HFFc6 (cell line): Measurements from ENCODE around the gene ENTPD6. TPM values are rescaled to one million over a fixed set of nuclear protein-coding genes. Genes with fewer than 3 reads are reported as not detected.

Experiments
- DNase-seq: peaks from one replicate; pipeline ENCODE4 v3.0.0-alpha.2; 2018
- H3K27ac Mint-ChIP-seq: 2 replicates; pipeline ENCODE4 v1.8.0; 2020; ENCODE audit warnings: mild to moderate bottlenecking, mixed read lengths
- H3K27me3 Mint-ChIP-seq: 2 replicates; pipeline ENCODE4 v1.8.0; 2021; ENCODE audit warnings: mild to moderate bottlenecking, moderate library complexity, mixed read lengths; ENCODE audit not compliant: insufficient read depth
- H3K36me3 Mint-ChIP-seq: 2 replicates; pipeline ENCODE4 v1.8.0; 2021; ENCODE audit warnings: low read depth, mixed read lengths
- H3K4me1 Mint-ChIP-seq: 2 replicates; pipeline ENCODE4 v1.8.0; 2020; ENCODE audit warnings: low read depth, mixed read lengths
- H3K4me3 Mint-ChIP-seq: 2 replicates; pipeline ENCODE4 v1.8.0; 2020; ENCODE audit warnings: mild to moderate bottlenecking, moderate library complexity, mixed read lengths
- H3K9me3 Mint-ChIP-seq: 2 replicates; pipeline ENCODE4 v1.8.0; 2020; ENCODE audit warnings: mild to moderate bottlenecking, mixed read lengths
- total RNA-seq, 6 experiments: library from RNA; stranded (reverse); fragmentation: NEBNext Ultra II Directional; extraction: Animal tissue kit (Norgen Biotek cat#: 25700); gene quantifications; 2 replicates in 1 of 6; 3 replicates in 5 of 6; pipeline ENCODE4 v1.2.3, GENCODE V29; 2021
- TF ChIP-seq, protein P1 (sequence below): fragments of 200-600 bp; sonication (generic); IDR thresholded peaks from 2 replicates; pipeline ENCODE4 v1.5.0; 2021; ENCODE audit warnings: antibody characterized with exemption, mild to moderate bottlenecking

ENTPD6 gene
- total RNA-seq, 6 experiments from 2014 or later: 46.2 to 53.2 (median 51.6) TPM

DNA sequence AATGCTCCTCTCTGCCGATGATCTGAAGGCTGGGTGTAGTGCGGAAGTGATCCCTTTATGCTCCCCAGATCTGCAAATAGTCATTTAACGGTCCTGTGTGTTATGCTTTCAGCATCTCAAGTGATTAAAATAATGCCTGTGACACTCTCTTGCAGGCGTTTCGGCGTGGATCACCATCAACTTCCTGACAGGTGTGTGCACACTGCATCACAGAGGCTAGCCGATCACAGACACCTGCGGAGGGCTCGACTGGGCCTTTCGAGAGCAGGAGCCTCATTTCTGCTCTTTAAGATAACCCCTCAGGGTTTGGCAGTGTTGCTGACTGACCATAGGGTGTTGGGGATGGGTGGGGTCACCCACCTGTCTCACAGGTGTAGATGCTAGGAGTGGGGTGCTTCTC is 20.0 kb downstream of the ENTPD6 start:
- Mint-ChIP-seq H3K27ac (no peak overlapping the region), H3K36me3 (no peaks in the 10 kb centered on the region)

DNA sequence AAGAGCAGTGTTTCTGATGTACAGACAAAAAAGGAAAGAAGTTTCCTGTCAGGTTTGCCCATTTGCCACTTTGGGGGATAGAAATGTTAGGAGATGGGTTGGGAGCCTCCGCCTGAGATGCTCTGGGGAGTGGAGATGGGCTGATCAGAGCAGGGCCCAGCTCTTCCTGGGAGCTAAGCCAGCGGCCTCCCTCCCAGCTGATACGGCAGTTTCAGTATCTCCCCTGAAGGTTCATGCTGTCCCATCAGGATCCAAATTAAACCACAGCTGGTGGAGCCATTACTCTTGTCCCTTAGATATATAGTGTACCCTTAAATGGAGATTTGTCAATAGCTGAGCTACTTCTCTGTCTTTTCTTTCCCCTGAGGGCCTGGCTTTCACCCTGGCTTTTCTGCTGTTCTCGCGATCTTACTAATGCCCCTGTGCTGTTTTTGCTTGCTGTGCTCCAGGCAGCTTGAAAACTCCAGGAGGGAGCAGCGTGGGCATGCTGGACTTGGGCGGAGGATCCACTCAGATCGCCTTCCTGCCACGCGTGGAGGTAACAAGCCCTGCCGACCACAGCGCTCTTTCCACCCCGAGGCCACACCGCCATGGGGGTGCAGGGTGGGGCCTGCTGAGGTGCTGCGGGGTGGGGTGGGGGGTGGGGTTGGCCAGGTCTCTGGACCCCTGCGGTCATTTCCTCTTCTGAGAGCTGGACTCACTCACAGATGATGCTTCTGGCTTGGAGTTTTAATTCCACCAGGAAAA is 20.9 kb downstream of the ENTPD6 start:
- no peak for DNase-seq
- H3K4me1 Mint-ChIP-seq: no peaks in the 10 kb centered on the region
- H3K9me3 Mint-ChIP-seq: no peaks in the 10 kb centered on the region
- TF ChIP-seq, protein P1, sequence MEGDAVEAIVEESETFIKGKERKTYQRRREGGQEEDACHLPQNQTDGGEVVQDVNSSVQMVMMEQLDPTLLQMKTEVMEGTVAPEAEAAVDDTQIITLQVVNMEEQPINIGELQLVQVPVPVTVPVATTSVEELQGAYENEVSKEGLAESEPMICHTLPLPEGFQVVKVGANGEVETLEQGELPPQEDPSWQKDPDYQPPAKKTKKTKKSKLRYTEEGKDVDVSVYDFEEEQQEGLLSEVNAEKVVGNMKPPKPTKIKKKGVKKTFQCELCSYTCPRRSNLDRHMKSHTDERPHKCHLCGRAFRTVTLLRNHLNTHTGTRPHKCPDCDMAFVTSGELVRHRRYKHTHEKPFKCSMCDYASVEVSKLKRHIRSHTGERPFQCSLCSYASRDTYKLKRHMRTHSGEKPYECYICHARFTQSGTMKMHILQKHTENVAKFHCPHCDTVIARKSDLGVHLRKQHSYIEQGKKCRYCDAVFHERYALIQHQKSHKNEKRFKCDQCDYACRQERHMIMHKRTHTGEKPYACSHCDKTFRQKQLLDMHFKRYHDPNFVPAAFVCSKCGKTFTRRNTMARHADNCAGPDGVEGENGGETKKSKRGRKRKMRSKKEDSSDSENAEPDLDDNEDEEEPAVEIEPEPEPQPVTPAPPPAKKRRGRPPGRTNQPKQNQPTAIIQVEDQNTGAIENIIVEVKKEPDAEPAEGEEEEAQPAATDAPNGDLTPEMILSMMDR: no peak
- H3K27ac Mint-ChIP-seq: no peak overlapping the region
- no peaks in the 10 kb centered on the region for H3K36me3 Mint-ChIP-seq
- H3K27me3 Mint-ChIP-seq: no peaks in the 10 kb centered on the region
- no peak overlapping the region for H3K4me3 Mint-ChIP-seq

More for the DNA sequence above, 20.0 kb downstream of the ENTPD6 start:
- Mint-ChIP-seq H3K9me3 (no peaks in the 10 kb centered on the region), H3K4me1 (no peaks in the 10 kb centered on the region), H3K27me3 (no peaks in the 10 kb centered on the region), H3K4me3 (no peak overlapping the region)
- TF ChIP-seq, protein P1: no peak
- DNase-seq: no peak

DNA sequence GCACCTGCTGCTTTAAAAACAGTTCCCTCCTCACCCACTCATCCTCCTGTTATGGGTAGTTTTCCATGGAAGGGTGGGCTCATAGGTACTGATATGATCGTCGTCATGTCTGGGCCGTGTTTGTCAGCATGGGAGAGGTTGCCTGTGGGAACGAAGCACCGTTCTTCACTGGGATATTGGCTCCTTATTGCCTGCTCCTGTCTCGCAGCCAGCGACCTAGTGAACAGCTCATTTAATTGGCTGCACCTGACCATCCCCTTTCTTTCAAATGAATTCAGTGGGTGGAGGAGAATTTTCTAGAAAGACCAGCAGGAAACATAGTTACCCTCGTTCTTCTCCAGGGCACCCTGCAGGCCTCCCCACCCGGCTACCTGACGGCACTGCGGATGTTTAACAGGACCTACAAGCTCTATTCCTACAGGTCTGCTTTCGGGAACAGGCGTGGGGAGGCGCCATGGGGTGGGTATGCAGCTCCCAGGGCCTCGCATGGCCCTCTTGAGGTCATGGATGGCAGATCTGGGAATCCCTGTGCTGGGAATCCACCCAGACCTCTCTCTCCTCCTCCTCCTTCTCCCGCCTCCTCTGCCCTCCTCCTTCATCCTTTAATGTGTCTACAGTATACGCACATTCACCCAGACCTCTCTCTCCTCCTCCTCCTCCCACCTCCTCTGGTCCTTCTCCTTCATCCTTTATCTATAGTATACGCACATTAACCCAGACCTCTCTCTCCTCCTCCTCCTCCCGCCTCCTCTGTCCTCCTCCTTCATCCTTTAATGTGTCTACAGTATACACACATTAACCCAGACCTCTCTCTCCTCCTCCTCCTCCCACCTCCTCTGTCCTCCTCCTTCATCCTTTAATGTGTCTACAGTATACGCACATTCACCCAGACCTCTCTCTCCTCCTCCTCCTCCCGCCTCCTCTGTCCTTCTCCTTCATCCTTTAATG is 21.9 kb downstream of the ENTPD6 start:
- H3K36me3 Mint-ChIP-seq: no peaks in the 10 kb centered on the region
- H3K27ac Mint-ChIP-seq: no peak overlapping the region
- DNase-seq: no peak
- H3K27me3 Mint-ChIP-seq: no peaks in the 10 kb centered on the region
- TF ChIP-seq, protein P1: no peak
- H3K9me3 Mint-ChIP-seq: no peaks in the 10 kb centered on the region
- no peak overlapping the region for H3K4me3 Mint-ChIP-seq
- no peaks in the 10 kb centered on the region for H3K4me1 Mint-ChIP-seq

DNA sequence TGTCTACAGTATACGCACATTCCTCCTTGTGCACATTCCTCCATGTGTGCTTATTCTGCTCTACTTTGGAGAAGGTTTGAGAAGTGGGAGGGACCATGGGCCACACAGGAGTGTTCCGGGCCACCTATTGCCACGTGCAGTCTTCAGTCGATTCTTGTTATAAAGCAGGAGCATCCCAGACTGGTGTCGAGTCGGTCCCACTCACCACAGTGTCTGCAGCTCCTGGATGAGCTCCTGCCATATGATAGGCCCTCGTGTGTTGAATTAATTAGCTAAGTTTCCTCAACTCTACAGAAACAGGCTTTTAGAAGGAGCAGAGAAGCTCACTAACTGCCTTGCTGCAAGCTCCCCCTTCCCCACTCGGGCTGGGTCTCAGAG is 22.6 kb downstream of the ENTPD6 start:
- Mint-ChIP-seq H3K4me1 (peaks cover 5% of the 10 kb centered on the region), H3K36me3 (no peaks in the 10 kb centered on the region), H3K27me3 (no peaks in the 10 kb centered on the region), H3K9me3 (no peaks in the 10 kb centered on the region), H3K4me3 (no peak overlapping the region), H3K27ac (no peak overlapping the region)
- TF ChIP-seq, protein P1: no peak
- DNase-seq: no peak

DNA sequence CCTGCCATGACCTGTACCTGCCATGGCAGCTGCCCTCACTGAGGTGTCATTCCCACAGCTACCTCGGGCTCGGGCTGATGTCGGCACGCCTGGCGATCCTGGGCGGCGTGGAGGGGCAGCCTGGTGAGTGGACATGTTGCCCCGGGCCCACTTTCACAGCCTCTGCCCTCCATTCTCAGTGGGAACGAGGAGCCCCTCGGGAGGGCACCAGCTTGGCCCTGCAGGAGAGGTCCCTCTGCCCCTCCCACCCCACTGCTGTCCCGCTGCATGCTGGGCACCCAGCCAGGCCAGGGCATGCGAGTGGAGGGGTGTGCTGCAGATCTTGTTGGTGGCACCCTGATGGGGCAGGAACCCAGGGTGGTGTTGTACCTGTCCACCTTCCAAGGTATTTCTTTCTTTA is 23.0 kb downstream of the ENTPD6 start:
- peaks cover 9% of the 10 kb centered on the region for H3K4me1 Mint-ChIP-seq
- no peaks in the 10 kb centered on the region for H3K27me3 Mint-ChIP-seq
- H3K9me3 Mint-ChIP-seq: no peaks in the 10 kb centered on the region
- no peak overlapping the region for H3K27ac Mint-ChIP-seq
- TF ChIP-seq, protein P1: no peak
- no peak overlapping the region for H3K4me3 Mint-ChIP-seq
- DNase-seq: no peak
- H3K36me3 Mint-ChIP-seq: no peaks in the 10 kb centered on the region
